ENCODE results near the gene NINJ2. TPM values are rescaled to one million over a fixed set of nuclear protein-coding genes. Genes with fewer than 3 reads are reported as not detected.

The NINJ2 gene
- total RNA-seq, 1 experiment from 2014 or later: 0.24 TPM

GRCh38 chr12:559208-559905, 103.9 kb downstream of the NINJ2 start:
- Histone ChIP-seq H4K91ac (ENCODE audit: insufficient read length, low read depth, low read length) (no peak overlapping the region), H3K4me1 (ENCODE audit: insufficient read depth, low read length) (no peaks in the 10 kb centered on the region), H4K20me1 (ENCODE audit: control insufficient read depth, insufficient read depth, insufficient read length) (no peaks in the 10 kb centered on the region), H3K9me3 (ENCODE audit: control insufficient read depth, low read depth, low read length) (no peaks in the 10 kb centered on the region), H3K23me2 (ENCODE audit: insufficient read length, low read depth, low read length, poor library complexity, severe bottlenecking) (no peaks in the 10 kb centered on the region), H3K9ac (ENCODE audit: extremely low read depth, insufficient read length, low read length) (no peak overlapping the region), H2BK5ac (ENCODE audit: insufficient read length, low read length) (no peak overlapping the region), H2BK120ac (ENCODE audit: low read depth, low read length, poor library complexity, severe bottlenecking) (no peak overlapping the region), H3K79me1 (ENCODE audit: insufficient read depth, low read depth, low read length, poor library complexity, severe bottlenecking) (no peaks in the 10 kb centered on the region), H3K27me3 (ENCODE audit: insufficient read depth, low read length) (no peaks in the 10 kb centered on the region), H2AK5ac (ENCODE audit: insufficient read length, low read length) (no peak overlapping the region), H2BK12ac (ENCODE audit: insufficient read length, low read depth, low read length) (no peak overlapping the region), H4K8ac (replicated peaks; ENCODE audit: insufficient read length, low read depth, low read length) (no peak overlapping the region), H3K4ac (ENCODE audit: low read depth, low read length) (no peak overlapping the region), H3K14ac (ENCODE audit: insufficient read depth, low read length) (no peak overlapping the region), H3K27ac (ENCODE audit: insufficient read length, low read depth, low read length) (no peak overlapping the region), H3K18ac (ENCODE audit: insufficient read length, low read depth, low read length) (no peak overlapping the region), H4K5ac (ENCODE audit: insufficient read length, low read depth, low read length) (no peak overlapping the region), H3T11ph (ENCODE audit: low read length) (no peak overlapping the region), H2AFZ (ENCODE audit: low read length) (no peak overlapping the region), H2BK20ac (ENCODE audit: low read depth, low read length, poor library complexity, severe bottlenecking) (no peak overlapping the region), H2BK15ac (ENCODE audit: low read depth, low read length) (no peak overlapping the region), H3K56ac (ENCODE audit: insufficient read length, low read depth, low read length) (no peak overlapping the region), H3K79me2 (ENCODE audit: insufficient read depth, low read length) (no peaks in the 10 kb centered on the region), H3K23ac (ENCODE audit: insufficient read length, low read depth, low read length) (no peak overlapping the region), H3K4me2 (ENCODE audit: insufficient read depth, insufficient read length, low read length) (no peak overlapping the region)
- Mint-ChIP-seq H3K4me1 (no peaks in the 10 kb centered on the region), H3K4me3 (no peak overlapping the region), H3K27ac (peak overlapping the region in 2 of 3 experiments; percentile 29 to 87; a peak in 1 of 7 replicates), H3K9me3 (no peaks in the 10 kb centered on the region), H3K27me3 (ENCODE audit: low read depth) (no peaks in the 10 kb centered on the region), H3K36me3 (ENCODE audit: insufficient read depth in 1 of 3, low read depth in 3 of 3) (peaks cover 0 to 5% (median 4%) of the 10 kb centered on the region in 3 experiments; a peak in 5 of 7 replicates)
- WGBS (ENCODE audit: extremely low coverage, insufficient read length, low lambda C conversion rate): no CpG with 5 or more reads among the region's 21 CpGs
- TF ChIP-seq CTCF (conservative IDR thresholded peaks at IDR 0.05): no peak
- no peak for DNase-seq

All from H9 (cell line).